GM19035 (cell line): ENCODE data around the gene WFS1.

Experiments
- ATAC-seq: cut with Tn5 transposase; IDR thresholded peaks from one replicate; pipeline ENCODE4 v1.9.1; 2021; ENCODE audit not compliant: unreplicated experiment

WFS1 gene

GRCh38 chr4:6296026-6296425, 26.4 kb downstream of the WFS1 start:
- ATAC-seq, result no peak

DNA sequence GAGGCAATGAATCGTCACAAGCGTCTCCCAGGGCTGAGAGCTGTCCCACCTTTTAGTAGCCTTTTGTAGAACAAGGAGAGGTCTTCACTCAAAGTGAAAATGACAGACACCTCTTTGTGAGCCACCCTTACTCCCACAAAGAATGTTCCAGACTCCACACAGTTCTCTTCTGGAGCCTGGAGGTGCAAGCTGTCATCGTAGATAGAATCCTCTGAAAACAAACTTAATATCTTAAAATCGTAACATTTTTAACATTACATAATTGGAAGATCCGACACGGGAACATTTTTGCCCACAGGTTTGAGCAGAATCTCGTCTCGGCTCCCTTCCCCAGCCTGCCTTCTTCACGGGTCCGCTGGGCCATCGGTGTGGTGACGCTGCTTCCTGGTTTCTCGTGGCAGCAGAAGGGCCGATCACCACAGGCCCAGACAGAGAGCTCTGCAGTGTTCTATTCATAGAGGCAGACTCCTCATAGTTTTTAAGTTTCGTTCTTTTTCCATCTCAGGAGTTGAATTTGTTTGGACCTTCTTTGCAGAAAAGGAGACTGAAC, 27.7 kb downstream of the WFS1 start:
- ATAC-seq, result no peak

DNA sequence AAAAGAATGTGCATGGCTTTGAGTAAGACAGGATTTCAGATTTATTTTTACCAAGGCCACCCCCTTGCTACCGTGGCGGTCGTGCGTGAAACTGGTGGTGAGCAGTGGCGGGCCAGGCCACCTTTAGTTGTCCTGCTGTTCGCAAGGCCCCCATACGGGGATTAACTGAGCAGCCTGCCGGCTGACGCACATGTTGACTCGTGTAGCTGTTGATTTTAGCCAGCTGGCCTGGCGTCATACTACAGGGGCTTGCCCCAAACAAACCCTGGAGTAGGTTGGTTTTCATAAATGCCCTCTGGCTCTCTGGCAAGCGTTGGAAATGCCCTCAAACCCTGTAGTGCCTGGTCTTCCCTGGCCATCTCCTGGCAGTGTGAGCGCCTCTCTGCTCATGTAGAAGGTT, 28.4 kb downstream of the WFS1 start:
- ATAC-seq, result no peak

- ATAC-seq, result no peak
Observed at GRCh38 chr4:6298852-6299251, 29.2 kb downstream of the WFS1 start.

- ATAC-seq, result no peak
Observed at GRCh38 chr4:6299875-6300274, 30.2 kb downstream of the WFS1 start.

- no peak for ATAC-seq
Observed at GRCh38 chr4:6300359-6300758, 30.7 kb downstream of the WFS1 start.

DNA sequence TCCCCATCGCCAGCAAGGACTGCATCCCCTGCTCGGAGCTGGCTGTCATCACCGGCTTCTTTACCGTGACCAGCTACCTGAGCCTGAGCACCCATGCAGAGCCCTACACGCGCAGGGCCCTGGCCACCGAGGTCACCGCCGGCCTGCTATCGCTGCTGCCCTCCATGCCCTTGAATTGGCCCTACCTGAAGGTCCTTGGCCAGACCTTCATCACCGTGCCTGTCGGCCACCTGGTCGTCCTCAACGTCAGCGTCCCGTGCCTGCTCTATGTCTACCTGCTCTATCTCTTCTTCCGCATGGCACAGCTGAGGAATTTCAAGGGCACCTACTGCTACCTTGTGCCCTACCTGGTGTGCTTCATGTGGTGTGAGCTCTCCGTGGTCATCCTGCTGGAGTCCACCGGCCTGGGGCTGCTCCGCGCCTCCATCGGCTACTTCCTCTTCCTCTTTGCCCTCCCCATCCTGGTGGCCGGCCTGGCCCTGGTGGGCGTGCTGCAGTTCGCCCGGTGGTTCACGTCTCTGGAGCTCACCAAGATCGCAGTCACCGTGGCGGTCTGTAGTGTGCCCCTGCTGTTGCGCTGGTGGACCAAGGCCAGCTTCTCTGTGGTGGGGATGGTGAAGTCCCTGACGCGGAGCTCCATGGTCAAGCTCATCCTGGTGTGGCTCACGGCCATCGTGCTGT, 31.5 kb downstream of the WFS1 start:
- no peak for ATAC-seq

- ATAC-seq, result no peak
Observed at GRCh38 chr4:6301732-6302442, 32.2 kb downstream of the WFS1 start.

- ATAC-seq, result no peak
Observed at GRCh38 chr4:6302869-6303268, 33.2 kb downstream of the WFS1 start.

DNA sequence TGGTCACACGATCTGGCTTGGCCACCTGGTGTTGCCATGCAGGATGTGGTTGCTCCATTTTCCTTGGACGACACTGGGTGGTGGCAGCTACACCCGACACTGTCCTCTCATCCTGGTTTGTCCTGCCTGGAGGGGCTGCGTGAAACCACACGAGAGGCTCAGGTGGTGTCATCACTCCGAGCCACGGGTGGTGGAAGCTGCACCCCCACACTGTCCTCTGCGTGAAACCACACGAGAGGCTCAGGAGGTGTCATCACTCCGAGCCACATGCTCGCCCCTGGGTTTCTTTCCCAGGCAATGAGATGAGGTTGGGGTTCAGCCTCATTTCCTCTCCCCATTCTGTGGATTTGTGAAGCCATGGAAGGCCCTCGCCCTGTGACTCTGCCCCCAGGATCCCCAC, 34.3 kb downstream of the WFS1 start:
- ATAC-seq, result no peak

GRCh38 chr4:6306299-6306698, 36.6 kb downstream of the WFS1 start:
- no peak for ATAC-seq

GRCh38 chr4:6307230-6307629, 37.6 kb downstream of the WFS1 start:
- no peak for ATAC-seq

GRCh38 chr4:6307891-6308290, 38.2 kb downstream of the WFS1 start:
- no peak for ATAC-seq

- ATAC-seq, result no peak
Observed at GRCh38 chr4:6308899-6309643, 39.4 kb downstream of the WFS1 start.

GRCh38 chr4:6309777-6310176, 40.1 kb downstream of the WFS1 start:
- ATAC-seq, result no peak

- no peak for ATAC-seq
Observed at GRCh38 chr4:6313216-6313615, 43.6 kb downstream of the WFS1 start.

- no peak for ATAC-seq
Observed at GRCh38 chr4:6316461-6317003, 46.9 kb downstream of the WFS1 start.

- no peak for ATAC-seq
Observed at GRCh38 chr4:6318206-6318605, 48.6 kb downstream of the WFS1 start.

DNA sequence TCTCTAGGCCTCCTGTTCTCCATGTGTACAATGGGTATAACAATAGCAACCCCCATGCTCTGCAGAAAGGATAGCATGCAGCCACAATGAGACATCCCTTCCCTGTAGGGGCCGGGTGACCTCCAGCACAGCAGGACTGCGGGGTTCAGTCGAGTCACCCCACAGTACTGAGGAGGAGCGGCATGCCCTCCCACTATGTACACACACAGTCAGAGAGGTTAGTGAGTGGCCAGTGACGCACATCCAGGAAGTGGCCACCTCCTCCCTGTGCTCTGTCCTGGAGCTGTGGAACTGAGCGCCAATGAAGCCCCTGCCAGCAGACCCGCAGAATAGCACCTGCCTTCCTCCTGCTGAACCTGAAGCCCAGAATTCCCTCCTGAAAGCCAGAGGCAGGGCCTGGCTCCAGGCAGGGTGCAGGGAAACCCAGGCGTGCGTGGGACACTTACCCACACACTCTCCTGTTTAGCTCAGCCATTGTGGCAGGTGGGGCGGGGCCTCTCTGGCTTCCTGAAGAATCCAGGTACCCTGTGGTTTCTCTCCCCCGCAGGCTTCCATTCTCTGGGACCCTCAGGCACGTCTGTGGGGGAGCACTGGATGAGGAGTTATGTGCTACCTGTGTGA, 50.0 kb downstream of the WFS1 start:
- ATAC-seq, result no peak

GRCh38 chr4:6320663-6321062, 51.0 kb downstream of the WFS1 start:
- ATAC-seq, result no peak

DNA sequence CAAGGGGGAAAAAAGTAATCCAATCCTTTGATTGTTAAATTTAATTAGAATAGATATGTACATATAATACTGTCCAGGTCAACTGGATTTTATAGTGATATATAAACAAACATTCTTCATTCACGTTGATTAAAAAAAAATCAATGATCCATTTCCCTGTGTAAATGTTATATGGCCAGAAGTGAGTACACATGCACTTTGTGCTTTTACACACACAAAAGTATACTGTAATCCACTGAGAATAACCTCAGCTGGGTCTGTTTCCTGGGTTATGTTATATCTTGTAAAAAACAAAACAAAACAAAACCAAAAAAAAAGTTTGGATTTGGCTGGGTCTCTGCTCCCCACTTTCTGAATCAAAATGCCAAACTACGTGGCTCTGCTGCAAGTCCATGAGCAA, 51.7 kb downstream of the WFS1 start:
- no peak for ATAC-seq
